IMR-90 (cell line): ENCODE data around the gene SMLR1.

Experiments
- BHLHE40 ChIP-seq: fragments of 150-350 bp; IDR thresholded peaks from 2 replicates; pipeline ENCODE4 v1.6.1; 2016; ENCODE audit warnings: mild to moderate bottlenecking, low read depth, low read length
- CEBPB ChIP-seq: IDR thresholded peaks from 2 replicates; pipeline ENCODE4 v1.6.1; 2012; ENCODE audit warnings: low read depth, low read length, improper control_type of control experiment
- CHD1 ChIP-seq: IDR thresholded peaks from 2 replicates; pipeline ENCODE4 v1.6.1; 2012; ENCODE audit warnings: low read depth, low read length, improper control_type of control experiment
- CTCF ChIP-seq: conservative IDR thresholded peaks from 2 replicates; pipeline ENCODE4 v1.5.1; 2012; ENCODE audit warnings: mild to moderate bottlenecking, low read depth, low read length, improper control_type of control experiment
- MXI1 ChIP-seq: IDR thresholded peaks from 2 replicates; pipeline ENCODE4 v1.6.1; 2012; ENCODE audit warnings: low read depth, mild to moderate bottlenecking, low read length, moderate library complexity, borderline replicate concordance
- POLR2A ChIP-seq: IDR thresholded peaks from 2 replicates; pipeline ENCODE4 v1.6.1; 2012; ENCODE audit warnings: mild to moderate bottlenecking, low read depth, low read length
- RAD21 ChIP-seq: IDR thresholded peaks from 2 replicates; pipeline ENCODE4 v1.6.1; 2012; ENCODE audit warnings: low read length, improper control_type of control experiment
- RCOR1 ChIP-seq: IDR thresholded peaks from 2 replicates; pipeline ENCODE4 v1.6.1; 2012; ENCODE audit warnings: mild to moderate bottlenecking, low read length, improper control_type of control experiment; ENCODE audit not compliant: insufficient replicate concordance

DNA sequence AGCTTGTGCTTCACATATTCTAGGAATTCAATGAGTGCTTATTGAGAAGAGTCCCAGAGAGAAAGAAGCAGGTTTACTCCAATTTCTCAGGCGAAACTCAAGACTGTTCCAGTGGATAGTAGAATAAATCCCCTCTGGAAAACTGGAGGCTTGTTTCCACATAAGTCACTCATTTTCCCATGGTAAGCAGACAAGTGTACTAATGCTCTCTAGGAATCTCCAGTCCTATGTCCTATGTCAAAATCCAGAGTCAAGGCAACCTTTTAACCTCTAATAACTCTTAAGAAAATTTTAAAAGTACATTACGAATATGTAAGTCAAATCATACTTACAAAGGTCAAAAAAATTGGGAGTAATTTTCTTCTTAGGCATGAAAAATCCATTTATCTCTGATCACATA lies 35.2 kb downstream of the SMLR1 start:
- TF ChIP-seq CTCF (no peak), CEBPB (no peak), RCOR1 (no peak), POLR2A (no peak), RAD21 (no peak), MXI1 (no peak), BHLHE40 (no peak), CHD1 (no peak)
